ENCODE data around the gene MUC12.
"Not testable (repeated sequence)": the region's sequence is repeated elsewhere in the genome, so short reads cannot be mapped to it uniquely, and the experiment has no call there.

MUC12 gene

GRCh38 chr7:100969066-100969615 lies at the start of gene MUC12:
Gene MUC12 (plus strand): TSS chr7:100969565. CDS start chr7:100969623, 58 bp downstream.
- no peak for DNase-seq

- DNase-seq = not testable (repeated sequence)
Observed at GRCh38 chr7:100919779-100920437, 49.5 kb upstream of the MUC12 start.

- DNase-seq = no peak
Observed at GRCh38 chr7:100921039-100921438, 48.3 kb upstream of the MUC12 start.

GRCh38 chr7:100923616-100924015 lies 45.7 kb upstream of the MUC12 start:
- DNase-seq = not testable (repeated sequence)

GRCh38 chr7:100929808-100930174 lies 39.6 kb upstream of the MUC12 start:
- DNase-seq = no peak

- no peak for DNase-seq
Observed at GRCh38 chr7:100933734-100934133, 35.6 kb upstream of the MUC12 start.

- not testable (repeated sequence) for DNase-seq
Observed at GRCh38 chr7:100935381-100935780, 34.0 kb upstream of the MUC12 start.

GRCh38 chr7:100936167-100936566 lies 33.2 kb upstream of the MUC12 start:
- not testable (repeated sequence) for DNase-seq

GRCh38 chr7:100942045-100942774 lies 27.2 kb upstream of the MUC12 start:
- DNase-seq = no peak

- no peak for DNase-seq
Observed at GRCh38 chr7:100943693-100944092, 25.7 kb upstream of the MUC12 start.

- DNase-seq = no peak
Observed at GRCh38 chr7:100944138-100944537, 25.2 kb upstream of the MUC12 start.

GRCh38 chr7:100946111-100946510 lies 23.3 kb upstream of the MUC12 start:
- DNase-seq = no peak

- DNase-seq = no peak
Observed at GRCh38 chr7:100946766-100947365, 22.5 kb upstream of the MUC12 start.

GRCh38 chr7:100947792-100948191 lies 21.6 kb upstream of the MUC12 start:
- DNase-seq = no peak

- DNase-seq = no peak
Observed at GRCh38 chr7:100949227-100949932, 20.0 kb upstream of the MUC12 start, which contains the start of gene MUC3A. Gene MUC3A (plus strand): TSS chr7:100949534. CDS start chr7:100949625, 91 bp downstream.

GRCh38 chr7:100949933-100950443 lies 19.4 kb upstream of the MUC12 start:
- DNase-seq = no peak

- no peak for DNase-seq
Observed at GRCh38 chr7:100951172-100951571, 18.2 kb upstream of the MUC12 start.

GRCh38 chr7:100951888-100952560 lies 17.3 kb upstream of the MUC12 start:
- DNase-seq = no peak

GRCh38 chr7:100952641-100953040 lies 16.7 kb upstream of the MUC12 start:
- no peak for DNase-seq

- no peak for DNase-seq
Observed at GRCh38 chr7:100957832-100958421, 11.4 kb upstream of the MUC12 start.

- DNase-seq = no peak
Observed at GRCh38 chr7:100959894-100960293, 9.5 kb upstream of the MUC12 start.

GRCh38 chr7:100962537-100962936 lies 6.8 kb upstream of the MUC12 start:
- no peak for DNase-seq
